ENCODE data around the gene NAP1L4.

NAP1L4 gene

DNA sequence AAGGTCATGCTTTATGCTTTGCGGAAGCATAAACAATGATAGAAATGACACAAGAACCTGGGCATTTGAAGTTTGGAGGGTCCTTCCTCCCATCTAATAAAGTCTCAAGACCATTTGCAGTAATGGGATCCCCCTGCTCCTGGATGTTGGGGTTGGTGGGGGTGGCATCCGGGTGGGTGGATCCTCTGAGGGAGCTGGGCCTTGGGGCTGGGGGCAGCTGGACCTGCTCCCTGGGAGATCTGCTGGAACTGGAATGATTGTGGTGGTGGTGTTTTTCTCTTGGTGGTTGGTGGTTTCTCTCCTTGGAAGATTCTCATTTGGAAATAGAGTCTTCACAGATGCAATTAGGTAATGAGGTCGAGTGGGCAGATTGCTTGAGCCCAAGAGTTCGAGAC, 2.2 kb upstream of the NAP1L4 start:
- DNase-seq (ENCODE audit: low read depth in 2 of 2), result no peak

DNA sequence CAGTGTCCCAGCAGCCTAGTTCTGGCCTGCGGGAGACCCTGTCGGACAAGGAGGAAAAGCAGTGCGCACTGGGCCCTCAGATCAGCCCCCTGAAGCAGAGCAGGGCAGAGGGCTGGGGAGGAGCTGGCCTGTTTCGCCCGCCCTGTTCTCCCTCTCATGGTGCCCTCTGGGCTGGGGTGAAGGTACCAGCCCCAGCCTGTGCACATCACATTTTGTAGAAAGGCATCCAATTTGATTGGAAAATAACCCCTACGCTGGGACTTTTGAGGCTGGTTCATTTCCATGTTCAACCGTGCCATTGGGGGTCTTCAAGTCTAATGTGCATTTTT, 832 bp upstream of the NAP1L4 start:
- no peak for DNase-seq (ENCODE audit: low read depth in 2 of 2)

DNA sequence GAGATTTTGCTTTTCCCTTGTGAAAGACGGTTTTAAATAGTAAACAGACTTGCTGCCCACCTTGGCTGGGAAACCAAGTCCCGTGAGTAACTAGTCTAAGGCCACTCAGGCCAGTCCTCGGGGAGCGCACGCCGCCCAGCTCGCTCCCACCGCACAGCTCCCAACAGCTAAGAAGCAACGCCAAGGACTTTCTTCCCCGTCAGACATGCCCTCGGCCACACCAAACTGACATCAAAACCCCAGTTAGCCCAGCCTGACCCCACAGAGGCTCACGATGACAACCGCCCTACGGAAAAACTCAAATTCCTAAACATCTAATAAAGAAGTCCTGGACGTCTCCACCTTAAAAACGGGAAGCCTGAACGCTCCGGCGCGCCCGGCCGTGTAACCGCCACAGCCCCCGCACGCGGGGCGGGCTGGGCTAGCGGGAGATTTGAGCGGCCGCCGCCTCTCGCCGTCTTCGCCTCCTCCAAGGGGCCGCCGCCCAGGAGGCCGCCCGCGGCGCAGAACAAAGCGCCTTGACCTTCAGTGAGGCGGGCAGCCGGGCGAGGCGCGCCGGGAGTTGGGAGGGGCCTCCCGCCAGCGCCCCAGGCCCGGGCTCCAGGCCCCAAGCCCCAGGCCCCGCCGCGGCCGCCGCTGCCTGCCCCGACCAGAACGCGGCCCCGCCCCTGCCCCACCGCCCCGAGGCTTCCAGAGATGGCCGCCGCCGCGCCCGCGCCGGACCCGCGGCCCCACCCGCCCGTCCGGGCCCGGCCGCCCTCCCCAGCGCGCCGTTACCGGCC, 486 bp downstream of the NAP1L4 start:
- no peak for DNase-seq (ENCODE audit: low read depth in 2 of 2)

DNA sequence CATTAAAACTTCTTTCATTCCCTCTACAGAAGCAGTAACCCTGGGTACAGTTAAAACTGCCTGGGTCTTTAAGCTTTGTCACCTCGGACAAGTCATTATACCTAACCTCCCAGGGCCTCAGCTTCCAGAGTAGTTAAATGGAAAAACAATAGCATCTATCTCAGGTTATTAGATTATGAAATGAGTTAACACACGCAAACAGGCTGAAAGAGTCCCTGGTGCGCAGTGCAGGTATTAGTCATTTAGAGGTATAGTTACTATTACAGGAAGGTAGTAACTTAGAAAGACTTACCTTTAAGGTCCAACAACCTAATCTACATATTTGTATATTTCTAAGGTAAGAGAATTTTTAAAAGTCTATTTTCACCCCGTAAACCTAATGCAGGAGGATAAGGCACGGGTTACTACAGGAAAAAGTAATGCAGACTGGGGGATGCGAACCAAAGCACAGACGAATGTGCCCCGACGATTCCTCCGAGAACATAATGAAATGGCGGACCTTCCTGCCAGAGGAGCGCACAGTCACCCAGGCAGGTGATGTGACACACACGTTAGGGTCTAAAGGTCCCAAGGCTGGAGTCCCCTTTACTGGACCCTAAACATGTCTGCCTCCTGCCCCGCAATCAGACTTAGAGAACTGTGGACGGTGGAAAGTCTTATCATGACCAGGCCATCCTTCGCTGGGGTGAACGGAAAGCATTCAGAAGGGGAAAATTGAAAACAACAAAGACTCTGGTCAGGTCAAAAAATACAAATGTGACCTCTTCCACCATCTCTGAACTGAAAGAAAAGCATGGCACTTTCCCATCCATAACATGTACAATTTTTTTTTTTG, 1.3 kb downstream of the NAP1L4 start:
- DNase-seq (ENCODE audit: low read depth in 2 of 2), result peak; percentile 38 to 40

DNA sequence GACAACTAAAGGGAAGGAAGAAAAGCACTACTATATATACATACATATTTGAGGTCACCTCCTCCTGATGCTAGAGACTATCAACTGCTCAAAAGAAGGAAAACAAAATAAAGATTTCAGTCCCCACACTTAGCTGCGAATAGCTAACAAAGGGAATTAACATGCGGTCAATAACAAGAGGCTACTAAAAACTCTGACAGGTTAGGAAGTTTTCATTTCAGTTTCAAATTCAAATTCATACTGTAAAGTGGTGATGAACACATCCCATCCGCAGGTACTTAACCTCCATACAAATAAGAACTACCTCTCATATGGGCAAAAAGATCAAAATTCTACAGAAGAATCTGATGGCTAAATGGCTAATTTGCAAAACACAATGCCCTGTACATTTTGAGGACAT, 2.6 kb downstream of the NAP1L4 start:
- no peak for DNase-seq (ENCODE audit: low read depth in 2 of 2)

DNA sequence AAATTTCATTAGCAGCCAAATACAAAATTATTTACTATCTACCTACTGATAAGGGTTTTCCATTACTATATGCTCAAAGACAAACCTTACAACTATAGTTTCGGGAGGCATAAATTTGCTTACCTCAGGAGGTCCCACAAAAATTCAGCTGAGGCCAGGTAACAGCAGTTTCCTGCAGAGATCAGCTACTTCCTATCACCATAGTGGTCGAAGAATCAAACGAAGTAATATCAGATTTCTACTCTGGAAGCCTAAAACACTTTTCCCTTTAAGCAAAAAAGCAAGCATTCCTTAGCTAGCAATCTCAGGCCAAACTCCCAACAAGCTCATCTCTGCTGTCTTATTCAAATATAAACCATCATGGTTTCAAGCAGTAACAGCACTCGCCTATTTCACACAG, 3.1 kb downstream of the NAP1L4 start:
- no peak for DNase-seq (ENCODE audit: low read depth in 2 of 2)

DNA sequence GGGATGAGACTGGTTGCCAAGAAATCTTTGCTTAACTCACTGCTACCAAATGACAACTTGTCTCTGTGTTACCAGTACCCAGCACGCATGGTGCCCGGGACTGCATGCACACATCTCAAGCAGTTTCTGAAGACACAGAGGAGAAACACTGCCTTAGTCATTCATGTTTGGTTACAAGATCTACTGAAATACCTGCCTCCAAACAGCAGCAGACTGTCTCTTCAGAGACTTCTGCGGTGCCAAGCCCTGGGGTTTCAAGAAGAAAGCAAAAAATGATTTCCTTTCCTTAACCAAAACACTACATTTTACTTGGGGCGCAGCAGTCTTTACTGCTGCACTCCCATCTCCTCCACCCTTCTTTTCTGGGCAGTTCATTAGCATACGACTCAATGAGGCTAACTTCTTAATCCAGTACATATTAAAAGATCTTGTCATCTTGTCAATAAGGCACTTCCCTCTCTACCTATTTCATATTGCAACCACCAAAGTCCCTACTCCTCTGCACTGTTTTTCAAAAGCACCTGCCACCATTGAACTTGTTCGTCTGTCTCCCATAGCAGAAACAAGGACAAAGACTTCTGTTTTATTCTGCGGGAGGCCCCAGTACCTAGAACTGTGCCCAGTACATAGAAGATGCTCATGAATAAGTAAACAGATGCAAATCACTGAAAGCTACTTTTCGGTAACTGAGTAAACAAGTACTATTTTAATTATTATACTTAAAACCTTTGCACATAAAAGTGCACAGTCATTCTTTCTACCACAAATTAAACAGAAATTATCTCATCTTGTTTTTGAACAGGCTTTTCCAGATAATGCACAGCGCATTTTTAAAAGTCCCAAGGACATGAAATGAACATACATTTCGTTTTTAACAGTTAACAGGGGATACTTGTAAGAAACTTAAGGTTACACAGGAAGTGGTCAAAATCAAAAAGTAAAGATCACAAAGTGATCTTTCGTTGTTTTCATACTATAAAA, 4.0 kb downstream of the NAP1L4 start:
- DNase-seq (ENCODE audit: low read depth in 2 of 2), result peak; percentile 18 to 19

DNA sequence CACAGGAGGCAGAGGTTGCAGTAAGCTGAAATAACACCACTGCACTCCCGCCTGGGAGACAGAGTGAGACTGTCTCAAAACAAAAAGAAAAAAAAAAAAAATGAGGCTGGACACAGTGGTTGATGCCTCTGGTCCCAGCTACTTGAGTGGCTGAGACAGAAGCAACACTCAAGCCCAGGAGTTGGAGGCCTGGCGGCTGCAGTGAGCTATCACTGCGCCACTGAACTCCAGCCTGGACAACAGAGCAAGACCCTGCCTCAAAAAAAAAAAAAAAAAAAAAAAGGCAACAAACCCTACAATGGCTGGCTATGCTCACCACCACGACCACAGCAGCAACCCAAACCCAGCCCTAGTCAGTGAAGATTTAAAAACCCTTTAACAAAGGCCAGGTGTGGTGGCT, 8.2 kb downstream of the NAP1L4 start:
- no peak for DNase-seq (ENCODE audit: low read depth in 2 of 2)

DNA sequence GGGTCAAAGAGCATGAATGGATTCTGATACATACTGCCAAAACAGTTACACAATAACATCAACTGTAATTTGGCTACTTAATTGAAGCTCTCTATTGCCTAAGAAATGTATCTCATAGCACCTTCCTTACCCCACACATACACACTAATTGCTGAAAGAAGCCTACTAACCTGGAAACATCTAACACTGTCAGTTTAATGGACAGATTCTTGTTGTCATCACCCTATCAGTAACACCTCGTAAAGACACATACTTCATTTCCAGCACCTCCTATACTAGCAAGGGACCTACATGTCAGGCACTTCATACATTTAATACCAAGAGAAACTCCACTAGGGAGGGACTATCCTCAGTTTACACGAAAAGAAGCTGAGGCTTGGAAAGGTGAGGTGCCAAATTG, 9.9 kb downstream of the NAP1L4 start:
- no peak for DNase-seq (ENCODE audit: low read depth in 2 of 2)

DNA sequence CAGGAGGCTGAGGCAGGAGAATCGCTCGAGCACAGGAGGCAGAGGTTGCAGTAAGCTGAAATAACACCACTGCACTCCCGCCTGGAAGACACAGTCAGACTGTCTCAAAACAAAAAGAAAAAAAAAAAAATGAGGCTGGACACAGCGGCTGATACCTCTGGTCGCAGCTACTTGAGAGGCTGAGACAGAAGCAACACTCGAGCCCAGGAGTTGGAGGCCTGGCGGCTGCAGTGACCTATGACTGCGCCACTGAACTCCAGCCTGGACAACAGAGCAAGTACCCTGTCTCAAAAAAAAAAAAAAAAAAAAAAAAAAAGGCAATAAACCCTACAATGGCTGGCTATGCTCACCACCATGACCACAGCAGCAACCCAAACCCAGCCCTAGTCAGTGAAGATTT, 11.0 kb downstream of the NAP1L4 start:
- no peak for DNase-seq (ENCODE audit: low read depth in 2 of 2)

DNA sequence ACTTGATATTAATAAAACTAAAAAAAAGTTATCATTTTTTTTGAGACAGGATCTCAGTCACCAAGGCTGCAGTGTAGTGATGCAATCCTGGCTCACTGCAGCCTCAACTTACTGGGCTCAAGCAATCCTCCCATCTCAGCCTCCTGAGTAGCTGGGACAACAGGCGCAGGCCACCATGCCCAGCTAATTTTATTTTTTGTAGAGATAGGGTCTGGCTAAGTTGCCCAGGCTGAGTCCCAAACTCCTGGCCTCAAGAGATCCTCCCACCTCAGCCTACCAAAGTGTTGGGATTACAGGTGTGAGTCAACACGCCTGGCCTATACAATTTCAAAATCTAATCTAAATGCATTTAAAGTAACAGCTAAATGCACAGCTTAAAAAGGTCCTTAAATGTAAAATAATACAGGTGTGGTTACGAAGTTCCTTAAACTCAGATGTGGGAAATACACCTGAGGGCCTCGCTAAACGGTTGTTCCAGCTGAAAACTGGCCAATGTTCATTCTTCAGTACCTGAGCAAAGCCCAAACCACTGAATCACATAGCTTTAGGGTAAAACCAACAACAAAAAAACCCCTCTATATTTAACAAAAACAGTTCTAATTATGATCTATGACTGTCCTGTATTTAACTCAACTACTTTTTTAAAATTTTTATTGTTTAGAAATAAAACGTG, 11.8 kb downstream of the NAP1L4 start:
- DNase-seq (ENCODE audit: low read depth in 2 of 2), result no peak

DNA sequence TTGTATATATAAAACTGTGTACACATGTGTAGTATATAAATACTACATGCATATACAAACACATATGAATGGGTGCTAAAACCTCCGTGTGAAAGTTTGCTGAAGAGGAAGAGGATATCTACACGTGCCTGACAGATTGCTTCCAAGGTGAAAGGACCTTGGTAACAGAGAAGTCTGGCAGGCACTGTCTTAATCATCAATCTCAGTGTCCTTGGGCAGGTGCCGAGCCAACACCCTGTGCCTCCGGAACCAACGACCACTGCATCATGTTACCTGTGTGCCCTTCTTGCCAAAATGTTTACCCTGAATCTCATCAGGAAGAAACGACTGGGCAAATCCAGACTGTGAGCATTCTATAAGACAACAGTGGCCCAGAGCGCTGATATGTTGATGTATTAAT, 15.0 kb downstream of the NAP1L4 start:
- no peak for DNase-seq (ENCODE audit: low read depth in 2 of 2)

DNA sequence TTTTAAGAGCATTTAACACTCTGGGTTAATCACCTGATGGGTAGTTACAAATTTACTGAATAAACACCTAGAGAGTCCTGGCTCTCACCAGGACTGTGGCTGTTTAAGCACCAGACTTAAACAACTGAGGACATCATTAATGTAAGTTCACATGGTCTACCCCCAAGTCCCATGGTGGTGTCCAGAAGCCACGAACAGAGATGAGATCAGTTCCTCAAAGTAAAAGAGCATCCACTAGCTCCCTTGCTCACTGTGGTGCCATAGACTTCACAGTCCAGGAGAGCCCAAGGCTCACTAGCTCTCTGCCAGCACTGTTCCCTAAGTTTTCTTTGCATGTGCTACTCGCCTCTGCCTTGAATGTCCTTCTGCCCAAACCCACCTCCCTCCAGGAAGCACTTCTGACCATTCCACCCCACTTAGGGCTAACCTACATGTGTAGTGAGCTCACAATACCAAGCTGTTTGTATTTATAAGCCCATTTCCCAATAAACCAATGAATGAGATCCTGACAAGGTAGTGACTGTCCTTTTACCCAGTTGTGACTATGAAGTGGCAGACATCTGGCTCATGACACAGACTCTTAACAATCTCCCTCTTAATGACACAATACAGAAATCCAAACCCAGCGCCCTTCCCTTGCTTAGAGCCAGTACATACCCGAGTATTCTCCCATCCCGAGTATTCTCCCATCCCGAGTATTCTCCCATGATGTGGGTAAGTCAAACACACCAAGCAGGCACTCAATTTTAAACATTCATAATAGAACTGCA, 15.7 kb downstream of the NAP1L4 start:
- DNase-seq (ENCODE audit: low read depth in 2 of 2), result no peak

DNA sequence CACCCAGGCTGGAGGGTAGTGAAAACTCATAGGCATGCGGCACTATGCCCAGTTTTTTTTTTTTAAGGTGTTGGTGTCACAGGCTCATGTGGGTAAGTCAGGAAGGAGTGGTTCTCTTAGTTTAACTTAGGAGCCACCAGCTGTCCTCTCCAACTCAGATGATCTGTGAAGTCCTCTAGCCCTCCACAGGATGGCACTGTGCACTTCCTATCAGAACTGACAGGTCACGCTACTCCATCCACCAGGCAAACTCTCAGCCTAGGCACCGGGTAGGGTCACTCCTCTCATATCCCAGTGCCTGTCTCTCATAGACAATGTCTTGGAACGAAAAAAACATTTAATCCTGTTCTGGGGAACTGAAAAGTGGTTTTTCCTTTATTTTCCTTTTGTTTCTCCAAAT, 16.5 kb downstream of the NAP1L4 start:
- peak in 1 of 2 donors; percentile 14 for DNase-seq (ENCODE audit: low read depth in 2 of 2)

DNA sequence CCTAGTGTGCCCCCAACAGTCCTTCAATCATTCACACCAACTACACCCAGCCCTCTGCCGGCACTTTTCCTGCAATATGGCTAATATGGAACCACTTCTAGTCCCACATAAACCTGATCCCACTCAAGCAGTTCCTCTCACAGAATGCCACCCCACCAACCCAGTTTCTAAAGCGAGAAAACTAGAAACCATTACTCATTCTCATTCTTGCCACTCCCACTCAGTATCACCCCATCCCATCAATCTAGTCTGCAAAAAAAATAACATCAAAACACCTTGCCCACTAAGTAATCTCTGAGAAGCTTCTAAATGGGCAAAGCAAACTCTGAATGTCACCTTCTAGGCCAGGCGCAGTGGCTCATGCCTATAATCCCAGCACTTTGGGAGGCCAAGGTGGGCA, 17.9 kb downstream of the NAP1L4 start:
- DNase-seq (ENCODE audit: low read depth in 2 of 2), result no peak

DNA sequence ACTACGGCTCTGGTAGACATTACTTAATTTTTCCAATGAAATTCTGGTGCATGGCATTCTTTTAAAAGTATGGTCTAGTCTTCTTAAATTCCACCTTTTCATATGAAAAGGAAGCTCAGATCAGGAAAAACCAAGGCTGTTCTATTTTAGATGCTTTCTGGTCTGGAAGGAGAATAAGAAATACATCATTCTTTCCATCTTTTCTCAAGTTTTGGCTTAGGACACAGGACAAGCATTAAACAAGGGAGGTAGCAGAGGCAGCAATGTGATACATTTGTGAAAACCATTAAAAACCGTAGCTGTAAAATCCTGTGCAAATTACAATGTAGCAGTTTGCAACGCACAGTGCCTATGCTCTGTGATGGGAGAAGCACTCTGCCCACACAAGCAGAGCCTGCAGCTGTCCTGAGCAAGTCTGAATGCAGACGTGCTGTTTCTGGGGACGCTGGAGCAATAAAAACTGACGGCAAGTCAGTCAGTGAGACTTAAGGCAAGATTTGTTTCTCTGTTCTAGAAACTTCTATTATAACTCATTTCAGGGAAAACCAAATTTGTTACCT, 23.7 kb downstream of the NAP1L4 start:
- no peak for DNase-seq (ENCODE audit: low read depth in 2 of 2)

DNA sequence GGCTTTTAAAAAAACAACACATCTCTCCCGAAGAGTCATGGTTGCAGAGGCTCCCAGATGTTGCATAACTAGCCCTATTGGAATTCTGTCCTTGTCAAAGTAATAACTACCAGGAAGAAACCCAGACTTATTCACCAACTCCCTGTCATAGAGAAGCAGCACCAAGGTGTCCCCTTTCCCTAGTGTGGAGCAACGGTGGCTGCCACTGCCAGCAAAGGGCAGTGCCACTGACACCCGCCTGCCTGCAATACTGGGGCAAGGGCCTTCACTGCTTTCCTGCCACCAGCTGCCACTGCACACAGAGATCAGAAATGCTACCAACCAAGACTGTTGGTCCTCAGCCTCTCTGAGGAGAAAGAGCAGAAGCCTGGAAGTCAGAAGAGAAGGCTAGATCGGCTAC, 27.3 kb downstream of the NAP1L4 start:
- DNase-seq (ENCODE audit: low read depth in 2 of 2), result no peak

DNA sequence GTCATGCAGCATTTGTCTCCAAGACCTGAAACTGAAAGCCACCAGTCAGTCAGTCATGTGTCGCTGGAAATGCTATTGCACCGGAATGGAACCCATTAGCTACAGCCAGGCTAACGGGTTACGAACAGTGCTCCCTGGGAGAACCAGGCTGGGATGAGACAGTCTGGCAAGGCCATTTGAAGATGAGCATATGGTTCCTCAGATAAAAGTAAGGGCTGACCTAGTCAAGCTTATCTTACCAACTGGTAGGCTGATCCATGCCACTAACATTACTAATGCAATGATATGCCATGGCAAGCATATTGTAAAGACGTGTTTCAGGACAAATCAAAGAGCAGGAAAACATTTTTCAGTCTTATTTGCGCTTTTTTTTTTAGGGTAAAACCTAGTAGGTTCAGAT, 28.4 kb downstream of the NAP1L4 start:
- no peak for DNase-seq (ENCODE audit: low read depth in 2 of 2)

DNA sequence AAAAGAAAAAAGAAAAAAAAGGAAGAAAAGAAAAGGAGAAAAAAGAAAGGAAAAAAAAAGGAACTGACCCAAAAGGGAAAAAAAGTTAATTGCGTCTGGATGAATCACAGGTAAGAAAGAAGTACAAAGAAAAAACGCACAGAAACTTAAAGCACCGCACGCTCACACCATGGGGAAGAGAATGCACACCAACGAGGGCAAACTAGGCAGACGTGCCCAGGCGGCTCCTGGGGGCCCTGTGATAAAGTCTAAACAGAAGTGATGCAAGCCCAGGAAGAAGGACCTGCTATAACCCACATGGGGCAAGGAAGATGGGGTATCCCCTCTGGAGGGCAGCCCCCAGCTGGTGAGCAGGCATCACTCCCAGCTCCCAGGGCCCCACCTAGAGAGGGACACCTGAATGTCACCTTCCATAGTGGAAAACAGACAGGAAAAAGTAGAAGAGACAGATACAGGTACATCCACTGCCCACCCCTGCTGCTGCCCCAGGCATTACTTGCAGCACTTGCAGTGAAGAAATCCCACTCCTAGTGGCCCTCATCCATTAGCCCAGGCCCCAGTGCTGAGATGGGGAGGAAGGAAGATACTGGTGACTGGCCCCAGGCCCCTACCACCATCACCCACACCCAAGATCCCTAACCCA, 28.9 kb downstream of the NAP1L4 start:
- DNase-seq (ENCODE audit: low read depth in 2 of 2), result no peak

DNA sequence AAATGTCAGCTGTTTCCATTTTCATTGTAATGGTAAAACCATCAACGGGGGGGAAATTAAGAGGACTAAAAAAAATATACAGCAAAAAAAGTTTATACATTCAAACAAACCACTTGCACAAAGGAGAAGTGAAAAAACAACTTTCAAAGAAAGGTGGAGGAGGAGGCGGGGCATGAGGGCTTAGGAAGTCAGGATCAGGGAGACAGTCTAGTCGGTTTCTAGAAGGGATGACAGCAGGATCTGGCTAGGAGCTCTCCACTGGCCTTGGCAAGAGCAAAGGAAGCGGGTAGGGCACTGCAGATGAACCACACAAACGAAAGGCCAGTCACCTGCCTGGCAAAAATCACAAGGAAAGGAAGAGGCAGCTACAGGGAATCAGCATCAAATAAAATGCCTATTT, 31.0 kb downstream of the NAP1L4 start:
- no peak for DNase-seq (ENCODE audit: low read depth in 2 of 2)
